Omental fat pad (tissue), 4 donors: ENCODE data around the gene DCC. TPM values are rescaled to one million over a fixed set of nuclear protein-coding genes. Genes with fewer than 3 reads are reported as not detected.

Source experiments
- ATAC-seq: fragments of 150-250 bp; one replicate; pipeline ENCODE4 v1.9.1; 2016; ENCODE audit warnings: mild to moderate bottlenecking, moderate library complexity; ENCODE audit not compliant: low FRiP score
- DNase-seq: peaks from one replicate; pipeline ENCODE4 v3.0.0-alpha.2; 2019; ENCODE audit warnings: low spot score
- total RNA-seq, 4 donors: library from RNA; depleted of rRNA; stranded (reverse); fragments of >200 nt; gene quantifications; one replicate each; pipeline ENCODE4 v1.1.0, GENCODE V29; 2016
- TF ChIP-seq, protein P1 (sequence below), 3 donors: fragments of 450-650 bp; IDR thresholded peaks; one replicate each; pipeline ENCODE4 v1.5.1; 2016 to 2017; ENCODE audit warnings: antibody characterized with exemption in 3 of 3, mild to moderate bottlenecking in 3 of 3, moderate library complexity in 2 of 3

The DCC gene
- total RNA-seq, 4 donors from 2014 or later, result 0.12 to 0.63 TPM; not detected in 2

DNA sequence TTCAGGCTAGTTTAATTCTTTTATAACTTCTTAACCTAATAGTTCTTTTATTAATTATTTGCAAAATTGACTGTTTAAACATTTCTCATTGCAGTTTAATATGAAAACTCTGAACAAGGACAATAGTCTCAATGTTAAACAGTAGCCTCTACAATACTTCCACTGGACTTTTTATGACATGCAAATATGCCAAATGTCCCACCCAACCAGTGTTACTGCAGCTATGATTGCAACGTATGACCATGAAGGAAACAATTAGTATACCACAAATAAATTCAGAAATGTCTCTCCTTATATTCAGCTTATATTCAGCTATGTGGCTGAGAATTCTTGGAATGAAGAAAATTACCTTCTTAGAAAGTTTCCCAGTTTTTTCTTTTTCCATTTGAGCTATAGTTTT lies 688.6 kb downstream of the DCC start:
- DNase-seq, result no peak
- TF ChIP-seq, protein P1, sequence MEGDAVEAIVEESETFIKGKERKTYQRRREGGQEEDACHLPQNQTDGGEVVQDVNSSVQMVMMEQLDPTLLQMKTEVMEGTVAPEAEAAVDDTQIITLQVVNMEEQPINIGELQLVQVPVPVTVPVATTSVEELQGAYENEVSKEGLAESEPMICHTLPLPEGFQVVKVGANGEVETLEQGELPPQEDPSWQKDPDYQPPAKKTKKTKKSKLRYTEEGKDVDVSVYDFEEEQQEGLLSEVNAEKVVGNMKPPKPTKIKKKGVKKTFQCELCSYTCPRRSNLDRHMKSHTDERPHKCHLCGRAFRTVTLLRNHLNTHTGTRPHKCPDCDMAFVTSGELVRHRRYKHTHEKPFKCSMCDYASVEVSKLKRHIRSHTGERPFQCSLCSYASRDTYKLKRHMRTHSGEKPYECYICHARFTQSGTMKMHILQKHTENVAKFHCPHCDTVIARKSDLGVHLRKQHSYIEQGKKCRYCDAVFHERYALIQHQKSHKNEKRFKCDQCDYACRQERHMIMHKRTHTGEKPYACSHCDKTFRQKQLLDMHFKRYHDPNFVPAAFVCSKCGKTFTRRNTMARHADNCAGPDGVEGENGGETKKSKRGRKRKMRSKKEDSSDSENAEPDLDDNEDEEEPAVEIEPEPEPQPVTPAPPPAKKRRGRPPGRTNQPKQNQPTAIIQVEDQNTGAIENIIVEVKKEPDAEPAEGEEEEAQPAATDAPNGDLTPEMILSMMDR (IDR thresholded peaks at IDR 0.05), result no peak
- ATAC-seq, result no peak

DNA sequence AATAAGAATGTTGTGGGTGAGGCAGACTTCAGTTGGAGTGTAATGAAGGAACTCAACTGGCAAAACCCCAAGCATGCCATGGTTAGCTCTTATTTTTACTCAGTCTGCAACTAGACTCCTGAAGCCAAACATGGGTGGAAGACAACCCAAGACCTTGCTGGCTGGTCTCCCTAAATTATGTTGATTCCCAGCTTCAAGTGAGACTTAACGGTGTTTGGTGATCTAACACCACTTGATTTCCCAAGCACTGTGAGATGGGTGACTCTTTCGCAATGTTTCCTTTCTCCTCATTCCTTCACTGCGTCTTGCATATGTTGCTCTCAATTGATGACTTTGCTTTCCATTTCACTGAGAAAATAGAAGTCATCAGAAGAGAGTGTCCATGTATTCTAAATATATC lies 693.1 kb downstream of the DCC start:
- ATAC-seq (no peak), DNase-seq (no peak)
- TF ChIP-seq, protein P1 (IDR thresholded peaks at IDR 0.05), result no peak

DNA sequence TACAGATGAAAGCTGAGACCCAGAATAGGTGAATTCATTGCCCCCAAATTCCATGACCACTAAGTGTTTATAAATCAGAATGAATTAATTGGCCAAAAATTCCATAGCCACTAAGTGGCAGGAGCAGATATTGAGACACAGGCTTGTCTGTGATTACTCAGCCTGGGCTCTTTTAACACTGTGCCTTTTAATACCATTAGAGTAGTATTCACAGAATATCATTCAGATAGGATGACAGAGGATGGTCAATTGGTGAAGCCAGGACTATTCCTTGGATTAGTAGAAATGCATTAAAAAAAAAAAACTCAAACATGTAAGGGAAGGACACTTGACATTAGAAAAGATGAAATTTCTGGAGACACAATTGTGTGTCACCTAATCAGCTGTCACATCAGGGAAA lies 698.6 kb downstream of the DCC start:
- ATAC-seq (no peak), DNase-seq (no peak)
- TF ChIP-seq, protein P1 (IDR thresholded peaks at IDR 0.05), result no peak

DNA sequence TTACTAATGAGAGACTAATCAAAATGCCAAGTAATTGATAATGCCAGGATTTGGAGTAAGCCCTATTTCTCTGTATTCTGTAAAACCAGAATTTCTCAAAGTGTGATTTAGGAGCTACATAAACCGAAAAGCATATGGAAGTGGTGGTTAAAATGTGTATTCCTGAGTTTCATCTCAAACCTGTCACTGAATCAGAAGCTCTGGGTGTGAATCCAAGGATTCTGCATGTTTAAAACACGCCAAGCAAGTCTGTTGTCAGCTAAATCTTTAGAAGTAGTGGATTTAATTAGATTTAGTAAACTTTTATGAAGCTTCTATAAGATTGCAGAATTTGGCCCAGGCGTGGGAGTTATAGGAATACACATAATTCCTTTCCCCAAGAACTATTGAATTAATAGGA lies 700.3 kb downstream of the DCC start:
- no peak for ATAC-seq
- DNase-seq, result no peak
- TF ChIP-seq, protein P1 (IDR thresholded peaks at IDR 0.05), result no peak

DNA sequence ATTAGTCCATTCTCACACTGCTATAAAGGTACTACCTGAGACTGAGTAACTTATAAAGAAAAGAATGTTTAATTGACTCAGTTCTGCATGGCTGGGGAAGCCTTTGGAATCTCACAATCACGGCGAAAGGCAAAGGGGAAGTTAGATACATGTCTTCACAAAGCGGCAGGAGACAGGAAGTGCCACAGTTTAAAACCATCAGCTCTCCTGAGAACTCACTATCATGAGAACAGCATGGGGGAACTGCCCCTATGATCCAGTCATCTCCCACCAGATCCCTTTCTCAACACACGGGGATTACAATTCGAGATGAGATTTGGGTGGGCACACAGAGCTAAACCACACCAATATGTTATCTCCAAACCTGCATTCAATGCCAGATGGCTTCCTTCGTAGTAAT lies 716.1 kb downstream of the DCC start:
- DNase-seq, result no peak
- TF ChIP-seq, protein P1 (IDR thresholded peaks at IDR 0.05), result no peak
- ATAC-seq, result no peak

DNA sequence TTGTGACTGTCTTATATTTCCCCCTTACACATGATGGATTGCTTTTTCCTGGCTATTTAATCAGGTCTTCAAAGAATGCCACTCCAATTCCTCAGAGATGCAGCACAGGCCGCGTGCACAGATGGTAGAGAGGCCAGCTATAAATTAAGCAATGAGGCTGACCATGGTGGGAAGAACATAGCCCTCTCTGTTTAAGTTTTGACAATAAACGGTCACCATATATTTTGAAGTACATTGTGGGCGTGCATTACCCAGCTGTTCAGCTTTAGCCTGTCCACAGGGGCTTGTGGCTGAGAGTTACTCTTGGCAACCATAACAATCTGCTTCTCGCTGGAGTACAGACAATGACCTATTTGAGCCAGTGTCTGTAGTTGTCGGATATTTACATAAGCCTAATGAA lies 730.8 kb downstream of the DCC start:
- ATAC-seq, result no peak
- DNase-seq, result no peak
- TF ChIP-seq, protein P1 (IDR thresholded peaks at IDR 0.05), result no peak

DNA sequence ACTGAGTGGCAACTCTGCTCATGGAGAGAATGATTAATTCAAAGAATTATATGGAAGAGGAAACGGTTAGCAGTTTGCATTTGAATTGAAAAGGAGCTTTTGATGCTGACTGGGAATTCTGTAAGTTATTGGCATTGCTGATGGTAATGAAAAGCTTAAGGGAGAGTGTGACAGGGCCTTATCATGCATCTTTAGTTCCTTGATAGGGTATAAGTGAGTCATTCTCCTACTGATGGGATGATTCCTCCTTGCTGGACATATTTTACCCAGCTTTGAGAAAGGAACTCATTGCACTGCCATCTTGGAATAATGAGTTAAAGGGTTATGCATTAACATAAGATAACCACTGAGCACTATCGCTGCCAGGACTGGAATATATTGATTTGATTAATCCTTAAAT lies 740.7 kb downstream of the DCC start:
- DNase-seq, result no peak
- ATAC-seq, result no peak
- TF ChIP-seq, protein P1 (IDR thresholded peaks at IDR 0.05), result no peak
